ENCODE data around the gene TPM1. TPM values are rescaled to one million over a fixed set of nuclear protein-coding genes. Genes with fewer than 3 reads are reported as not detected.

The TPM1 gene
- total and polyA plus RNA-seq, 2 of the 4 experiments (the other 2 are of a cell fraction), result 661 to 1,623 TPM

- Histone ChIP-seq H3K4me3 (ENCODE audit: insufficient read depth, low read depth, low read length) (no peak overlapping the region), H3K14ac (replicated peaks; ENCODE audit: low read depth, low read length) (no peak overlapping the region), H3K79me1 (ENCODE audit: low read depth in 1 of 2, low read length in 2 of 2) (peaks cover 6 to 87% of the 10 kb centered on the region in 2 experiments), H4K20me1 (ENCODE audit: insufficient read depth, low read length) (peaks cover 96% of the 10 kb centered on the region), H3K9me1 (ENCODE audit: insufficient read depth, low read length) (peaks cover 11% of the 10 kb centered on the region), H3K18ac (ENCODE audit: low read depth, low read length) (peak overlapping the region; percentile 10; the same call in 1 of the 2 replicates), H3K4me1 (ENCODE audit: control insufficient read depth, insufficient read depth, low read length) (peaks cover 29% of the 10 kb centered on the region), H3K56ac (ENCODE audit: extremely low read depth, insufficient read depth, low read length) (no peak overlapping the region), H2BK120ac (ENCODE audit: low read depth, low read length) (no peak overlapping the region), H3K27ac (ENCODE audit: insufficient read depth, low read length) (peak overlapping the region; percentile 31; the same call in 1 of the 2 replicates), H3K4me2 (ENCODE audit: low read depth, low read length) (peak overlapping the region; percentile 32; the same call in 1 of the 2 replicates), H3K9me3 (ENCODE audit: control insufficient read depth, insufficient read depth, low read length) (no peaks in the 10 kb centered on the region), H2AK5ac (ENCODE audit: low read depth, low read length) (no peak overlapping the region), H4K5ac (ENCODE audit: low read depth, low read length) (no peak overlapping the region), H2AK9ac (replicated peaks; ENCODE audit: low read depth, low read length, poor library complexity) (no peak overlapping the region), H3K23ac (ENCODE audit: low read depth, low read length) (peak overlapping the region; percentile 58; the same call in 1 of the 2 replicates), H3K36me3 (ENCODE audit: control insufficient read depth, insufficient read depth, low read length) (peaks cover 41% of the 10 kb centered on the region), H4K91ac (ENCODE audit: insufficient read depth, low read depth, low read length) (no peak overlapping the region), H3K27me3 (ENCODE audit: control insufficient read depth, insufficient read depth, low read length) (no peaks in the 10 kb centered on the region), H2BK20ac (ENCODE audit: low read depth, low read length) (no peak overlapping the region), H3K4ac (ENCODE audit: low read depth, low read length) (no peak overlapping the region), H2AFZ (replicated peaks; ENCODE audit: low read length, poor library complexity) (no peak overlapping the region), H4K8ac (ENCODE audit: low read depth in 2 of 2, low read length in 2 of 2) (peak overlapping the region in 1 of 2 experiments; percentile 18; a peak in 1 of 4 replicates), H2BK5ac (ENCODE audit: low read depth, low read length, poor library complexity, severe bottlenecking) (peak overlapping the region; percentile 84), H2BK15ac (ENCODE audit: low read depth, low read length) (no peak overlapping the region), H3K9ac (ENCODE audit: low read depth, low read length) (no peak overlapping the region)
- ChIA-PET POLR2A (ENCODE audit: unreplicated experiment) (interaction anchor here (0.5 to 0.7 kb wide), 2 partner anchors 94 to 98 kb away, joined by 3 to 4 read pairs; no protein-coding TSS in a partner anchor), CTCF (interaction anchor here (0.6 kb wide), 2 partner anchors 126 to 229 kb away, joined by 3 read pairs; no protein-coding TSS in a partner anchor)
- BruUV-seq (replicated peaks), result no TSS peak
- ATAC-seq (ENCODE audit: low read depth), result no peak
- dilution Hi-C loops (cut with HindIII; ENCODE audit: low sequenced_read_pairs, unreplicated experiment) (no loop called here), intact Hi-C loops (cut with micrococcal nuclease) (loop anchor here (5.0 kb wide), 2 partner anchors 67 to 102 kb away; partner anchors contain the start of genes LACTB and RPS27L), in situ Hi-C loops (cut with MboI; ENCODE audit: low sequenced_read_pairs) (no loop called here)
- WGBS, 2 experiments (ENCODE audit: extremely low coverage in 2 of 2, insufficient read length in 1 of 2), result no CpG with 5 or more reads among the region's 1 CpG
- TF ChIP-seq CTCF (conservative IDR thresholded peaks at IDR 0.05; ENCODE audit: low read depth, low read length) (no peak), CEBPB (IDR thresholded peaks at IDR 0.05; ENCODE audit: low read depth, low read length) (no peak), NFE2L2 (IDR thresholded peaks at IDR 0.05; ENCODE audit: low read depth, low read length) (no peak), RCOR1 (IDR thresholded peaks at IDR 0.05; ENCODE audit: insufficient replicate concordance, low read length) (no peak), USF2 (IDR thresholded peaks at IDR 0.05; ENCODE audit: low read depth, low read length) (no peak), MXI1 (IDR thresholded peaks at IDR 0.05; ENCODE audit: borderline replicate concordance, low read depth, low read length) (no peak), ELK1 (IDR thresholded peaks at IDR 0.05; ENCODE audit: borderline replicate concordance, low read depth, low read length) (no peak), SMC3 (IDR thresholded peaks at IDR 0.05; ENCODE audit: low read depth, low read length) (no peak)
- no peak for DNase-seq
These were observed 12.4 kb downstream of the TPM1 start for GRCh38 chr15:63054985-63055384.
